B cell (primary cell): ENCODE measurements around the gene RPP14. TPM values are rescaled to one million over a fixed set of nuclear protein-coding genes. Genes with fewer than 3 reads are reported as not detected.

Experiments used
- ATAC-seq: fragments of 200-7000 bp; cut with Tn5 transposase; one replicate; pipeline ENCODE4 v1.10.0; 2021; ENCODE audit warnings: low read depth, mild to moderate bottlenecking, moderate number of reproducible peaks, moderate library complexity
- CTCF ChIA-PET: fragments of 350-600 bp; sonication (Branson Sonifier 250); formaldehyde crosslinking; loops from one replicate; lab custom pipeline; 2021; ENCODE audit warnings: antibody characterized with exemption, inconsistent platforms; lab: Charles Lee
- POLR2A ChIA-PET: fragments of 350-600 bp; sonication (Branson Sonifier 250); formaldehyde crosslinking; loops from one replicate; lab custom pipeline; 2021; ENCODE audit warnings: antibody characterized with exemption; lab: Charles Lee
- DNase-seq: peaks from one replicate; pipeline ENCODE4 v3.0.0; 2013
- H2AFZ ChIP-seq: 2 replicates; pipeline ENCODE4 v1.6.1; 2012; ENCODE audit warnings: mild to moderate bottlenecking, low read depth, low read length; ENCODE audit not compliant: insufficient read depth, poor library complexity, severe bottlenecking
- H3K27ac ChIP-seq, 2 donors: 1 replicate in 1 of 2; 2 replicates in 1 of 2; pipeline ENCODE4 v1.5.1; 2012 to 2013; ENCODE audit warnings: low read length in 2 of 2, mild to moderate bottlenecking in 2 of 2, moderate library complexity in 1 of 2
- H3K27me3 ChIP-seq, 4 experiments: fragments of 200-600 bp in 1 of 4; sonication (generic) in 1 of 4; replicated peaks in 1 of 4; 1 replicate in 2 of 4; 2 replicates in 2 of 4; pipeline versions ENCODE4 v1.6.1 to v1.7.0; 2013 to 2016; ENCODE audit warnings: low read length in 3 of 4, mild to moderate bottlenecking in 2 of 4, mixed read lengths in 1 of 4, moderate library complexity in 1 of 4; ENCODE audit not compliant: insufficient read depth in 4 of 4, control insufficient read depth in 3 of 4; ENCODE audit errors: control extremely low read depth in 1 of 4
- H3K36me3 ChIP-seq, 2 experiments: replicated peaks in 1 of 2; 1 replicate in 1 of 2; 2 replicates in 1 of 2; pipeline versions ENCODE4 v1.6.1 to v1.7.1; 2013; ENCODE audit warnings: low read length in 1 of 2; ENCODE audit not compliant: insufficient read depth in 2 of 2, control insufficient read depth in 1 of 2; ENCODE audit errors: control extremely low read depth in 1 of 2, extremely low read depth in 1 of 2
- H3K4me1 ChIP-seq, 2 donors: fragments of 200-600 bp in 1 of 2; sonication (generic) in 1 of 2; 1 replicate in 1 of 2; 2 replicates in 1 of 2; pipeline versions ENCODE4 v1.5.1 to v1.6.1; 2013 to 2017; ENCODE audit warnings: low read length in 2 of 2; ENCODE audit not compliant: control insufficient read depth in 2 of 2, insufficient read depth in 2 of 2
- H3K4me2 ChIP-seq: replicated peaks from 2 replicates; pipeline ENCODE3; 2012; ENCODE audit warnings: mild to moderate bottlenecking, low read depth, low read length; ENCODE audit not compliant: poor library complexity, severe bottlenecking
- H3K4me3 ChIP-seq, 5 experiments: fragments of 200-600 bp in 1 of 5; sonication (generic) in 1 of 5; 1 replicate in 3 of 5; 2 replicates in 2 of 5; pipeline versions ENCODE4 v1.5.1 to v1.7.0; 2011 to 2016; ENCODE audit warnings: low read length in 4 of 5, mild to moderate bottlenecking in 4 of 5, low read depth in 2 of 5, control low read depth in 1 of 5, moderate library complexity in 1 of 5; ENCODE audit not compliant: insufficient read depth in 1 of 5; ENCODE audit errors: control extremely low read depth in 1 of 5, extremely low read depth in 1 of 5
- H3K79me2 ChIP-seq: fragments of 200-600 bp; sonication (generic); one replicate; pipeline ENCODE4 v1.6.0; 2016; ENCODE audit warnings: low read length; ENCODE audit not compliant: control insufficient read depth, insufficient read depth
- H3K9ac ChIP-seq: fragments of 200-600 bp; sonication (generic); 2 replicates; pipeline ENCODE4 v1.6.1; 2017; ENCODE audit warnings: mild to moderate bottlenecking, low read length, moderate library complexity
- H3K9me3 ChIP-seq, 3 donors: one replicate each; pipeline versions ENCODE4 v1.6.1 to v1.7.1; 2013; ENCODE audit warnings: low read length in 2 of 3; ENCODE audit not compliant: control insufficient read depth in 2 of 3, insufficient read depth in 1 of 3; ENCODE audit errors: control extremely low read depth in 1 of 3
- H4K20me1 ChIP-seq: 2 replicates; pipeline ENCODE4 v1.6.0; 2012; ENCODE audit warnings: mild to moderate bottlenecking, low read length; ENCODE audit not compliant: insufficient read depth, control insufficient read depth, poor library complexity, severe bottlenecking
- H3K27ac Mint-ChIP-seq: one replicate; pipeline ENCODE4 v1.8.0; 2021; ENCODE audit warnings: mixed read lengths
- H3K27me3 Mint-ChIP-seq: one replicate; pipeline ENCODE4 v1.8.0; 2021; ENCODE audit warnings: mixed read lengths
- H3K4me1 Mint-ChIP-seq: one replicate; pipeline ENCODE4 v1.8.0; 2021; ENCODE audit warnings: mixed read lengths
- H3K4me3 Mint-ChIP-seq: one replicate; pipeline ENCODE4 v1.8.0; 2021; ENCODE audit warnings: mixed read lengths
- H3K9me3 Mint-ChIP-seq: one replicate; pipeline ENCODE4 v1.8.0; 2022; ENCODE audit warnings: mixed read lengths; ENCODE audit not compliant: insufficient read depth
- EZH2 ChIP-seq: IDR thresholded peaks from 2 replicates; pipeline ENCODE4 v1.6.1; 2012; ENCODE audit warnings: borderline replicate concordance, low read depth, mild to moderate bottlenecking, moderate library complexity, low read length; ENCODE audit not compliant: insufficient read depth, poor library complexity, severe bottlenecking
- WGBS: methylation state at CpG from one replicate; pipeline ENCODE4 v1.1.5; 2013; ENCODE audit warnings: missing lambda C conversion rate; ENCODE audit not compliant: insufficient coverage; 5-methylcytosine and 5-hydroxymethylcytosine counted together
- intact Hi-C: fragments of 100-400 bp; cut with micrococcal nuclease; formaldehyde crosslinking; loops from one replicate; pipeline ENCODE4 v1.10.0; 2022
- polyA plus RNA-seq: library from polyadenylated mRNA; depleted of rRNA; stranded (reverse); fragments of >200 nt; gene quantifications from 2 replicates; pipeline ENCODE4 v1.2.3, GENCODE V29; 2012
- total RNA-seq, 2 donors: library from RNA; stranded (reverse); fragments of 120-200 nt in 1 of 2; gene quantifications; 1 replicate in 1 of 2; 2 replicates in 1 of 2; pipeline versions ENCODE4 v1.2.3 to v1.2.4, GENCODE V29; 2013 to 2022
- TF ChIP-seq, protein P1 (sequence below): fragments of 200-600 bp; IDR thresholded peaks from one replicate; pipeline ENCODE4 v1.8.0; 2022; ENCODE audit warnings: antibody characterized with exemption, mild to moderate bottlenecking

RPP14 gene
- total and polyA plus RNA-seq, 2 donors (not counting 1 experiment from before 2014, with no cell fraction given): 4.7 to 17.9 TPM

DNA sequence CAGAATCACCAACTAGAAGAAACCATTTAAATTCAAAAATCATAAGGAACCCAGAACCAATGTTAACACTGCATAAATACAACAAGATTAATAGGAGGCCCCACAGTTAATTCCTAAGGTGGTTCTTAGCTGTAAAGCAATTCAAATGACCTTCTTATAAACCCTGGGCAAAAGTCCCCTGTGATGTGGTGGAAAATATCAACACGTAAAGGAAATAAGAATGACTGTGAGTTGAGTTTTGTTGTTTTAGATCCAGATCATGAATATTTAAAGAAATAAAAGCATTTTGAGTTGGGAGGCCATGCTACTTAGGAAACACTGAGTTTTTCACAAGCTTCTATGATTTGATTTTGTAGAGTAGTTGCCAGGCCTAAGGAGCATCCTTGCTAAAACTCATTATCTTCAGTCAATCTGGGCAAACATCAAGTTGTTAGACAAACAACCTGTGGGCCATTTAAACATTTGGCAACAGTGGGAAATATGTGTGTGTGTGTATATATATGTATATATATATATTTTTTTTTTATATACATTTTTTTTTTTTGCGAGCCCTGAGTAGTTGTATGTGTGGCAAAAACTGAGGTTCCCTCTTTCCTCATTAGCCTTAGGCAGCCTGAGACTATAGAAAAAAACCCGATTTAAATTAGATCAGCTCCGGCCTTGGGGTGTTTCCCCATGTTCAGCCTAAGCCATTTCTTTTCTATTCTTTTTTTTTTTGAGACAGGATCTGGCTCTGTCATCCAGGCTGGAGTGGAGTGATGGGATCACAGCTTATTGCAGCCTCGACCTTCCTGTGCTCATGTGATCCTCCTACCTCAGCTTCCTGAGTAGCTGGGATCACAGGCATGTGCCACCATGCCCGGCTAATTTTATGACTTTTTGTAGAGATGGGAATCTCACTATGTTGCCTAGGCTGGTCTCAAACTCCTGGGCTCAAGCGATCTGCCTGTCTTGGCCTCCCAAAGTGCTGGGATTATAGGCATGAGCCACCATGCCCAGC lies 18.6 kb downstream of the RPP14 start:
- intact Hi-C loops: loop anchor here (5.0 kb wide), 3 partner anchors 33 to 308 kb away; partner anchors contain the start of gene PDHB
- H3K4me2 ChIP-seq: peak overlapping the region; percentile 49
- H3K4me3 ChIP-seq: no peak overlapping the region
- H4K20me1 ChIP-seq: no peaks in the 10 kb centered on the region
- peaks cover 21 to 29% of the 10 kb centered on the region in 2 donors for H3K4me1 ChIP-seq
- no peaks in the 10 kb centered on the region for H3K27me3 ChIP-seq
- Mint-ChIP-seq H3K27me3 (no peaks in the 10 kb centered on the region), H3K4me3 (peak overlapping the region; percentile 57), H3K9me3 (no peaks in the 10 kb centered on the region), H3K4me1 (peaks cover 38% of the 10 kb centered on the region), H3K27ac (peak overlapping the region; percentile 74)
- H3K79me2 ChIP-seq: peaks cover 17% of the 10 kb centered on the region
- ChIA-PET CTCF (interaction anchor here (0.6 to 2.5 kb wide), 16 partner anchors 9 to 210 kb away, joined by 3 to 19 read pairs (median 5); partner anchors contain the start of genes HTD2, KCTD6, PXK and RPP14), POLR2A (interaction anchor here (0.6 kb wide), 2 partner anchors 33 to 86 kb away, joined by 3 read pairs; no protein-coding TSS in a partner anchor)
- WGBS: 73% methylated on average over 3 of the region's 7 CpGs
- peak overlapping the region in 1 of 2 donors; percentile 62 for H3K27ac ChIP-seq
- DNase-seq (no peak), ATAC-seq (peak; percentile 39)
- peaks cover 0 to 2% of the 10 kb centered on the region in 2 experiments for H3K36me3 ChIP-seq
- H3K9me3 ChIP-seq: no peaks in the 10 kb centered on the region
- TF ChIP-seq, protein P1, sequence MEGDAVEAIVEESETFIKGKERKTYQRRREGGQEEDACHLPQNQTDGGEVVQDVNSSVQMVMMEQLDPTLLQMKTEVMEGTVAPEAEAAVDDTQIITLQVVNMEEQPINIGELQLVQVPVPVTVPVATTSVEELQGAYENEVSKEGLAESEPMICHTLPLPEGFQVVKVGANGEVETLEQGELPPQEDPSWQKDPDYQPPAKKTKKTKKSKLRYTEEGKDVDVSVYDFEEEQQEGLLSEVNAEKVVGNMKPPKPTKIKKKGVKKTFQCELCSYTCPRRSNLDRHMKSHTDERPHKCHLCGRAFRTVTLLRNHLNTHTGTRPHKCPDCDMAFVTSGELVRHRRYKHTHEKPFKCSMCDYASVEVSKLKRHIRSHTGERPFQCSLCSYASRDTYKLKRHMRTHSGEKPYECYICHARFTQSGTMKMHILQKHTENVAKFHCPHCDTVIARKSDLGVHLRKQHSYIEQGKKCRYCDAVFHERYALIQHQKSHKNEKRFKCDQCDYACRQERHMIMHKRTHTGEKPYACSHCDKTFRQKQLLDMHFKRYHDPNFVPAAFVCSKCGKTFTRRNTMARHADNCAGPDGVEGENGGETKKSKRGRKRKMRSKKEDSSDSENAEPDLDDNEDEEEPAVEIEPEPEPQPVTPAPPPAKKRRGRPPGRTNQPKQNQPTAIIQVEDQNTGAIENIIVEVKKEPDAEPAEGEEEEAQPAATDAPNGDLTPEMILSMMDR: no peak
- no peak for TF ChIP-seq EZH2
- no peak overlapping the region for H2AFZ ChIP-seq
- peak overlapping the region; percentile 20 for H3K9ac ChIP-seq
